Measurements from ENCODE around the gene EPHB1.

DNA sequence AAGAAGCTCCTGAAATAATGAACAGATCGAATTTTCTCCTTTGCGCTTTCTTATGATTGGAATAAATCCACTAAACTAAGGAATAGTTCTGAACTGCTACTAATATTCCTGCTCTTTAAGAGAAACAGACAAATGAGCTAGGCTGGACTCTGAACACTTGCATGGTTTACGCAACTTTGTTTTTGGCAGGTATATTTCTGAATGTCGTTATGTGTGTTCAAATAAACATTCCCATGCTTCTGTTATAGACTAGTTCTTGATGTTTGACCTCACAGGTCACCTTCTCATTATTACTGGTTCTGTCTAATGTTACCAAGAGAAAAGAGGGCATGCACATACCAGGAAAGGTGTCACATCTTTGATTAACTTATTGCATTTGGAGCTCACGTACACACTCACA is 418.2 kb downstream of the EPHB1 start:
- TF ChIP-seq RAD21 (IDR thresholded peaks at IDR 0.05; ENCODE audit: low read length) (no peak), RXRA (IDR thresholded peaks at IDR 0.05; ENCODE audit: borderline replicate concordance, low read depth) (no peak), POLR2AphosphoS5 (IDR thresholded peaks at IDR 0.05; ENCODE audit: low read depth, low read length) (no peak), YY1 (IDR thresholded peaks at IDR 0.05; ENCODE audit: low read depth) (no peak)
- TF ChIP-seq, protein P1, sequence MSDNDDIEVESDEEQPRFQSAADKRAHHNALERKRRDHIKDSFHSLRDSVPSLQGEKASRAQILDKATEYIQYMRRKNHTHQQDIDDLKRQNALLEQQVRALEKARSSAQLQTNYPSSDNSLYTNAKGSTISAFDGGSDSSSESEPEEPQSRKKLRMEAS (IDR thresholded peaks at IDR 0.05; ENCODE audit: low read depth) = no peak
- TF ChIP-seq, protein P2, sequence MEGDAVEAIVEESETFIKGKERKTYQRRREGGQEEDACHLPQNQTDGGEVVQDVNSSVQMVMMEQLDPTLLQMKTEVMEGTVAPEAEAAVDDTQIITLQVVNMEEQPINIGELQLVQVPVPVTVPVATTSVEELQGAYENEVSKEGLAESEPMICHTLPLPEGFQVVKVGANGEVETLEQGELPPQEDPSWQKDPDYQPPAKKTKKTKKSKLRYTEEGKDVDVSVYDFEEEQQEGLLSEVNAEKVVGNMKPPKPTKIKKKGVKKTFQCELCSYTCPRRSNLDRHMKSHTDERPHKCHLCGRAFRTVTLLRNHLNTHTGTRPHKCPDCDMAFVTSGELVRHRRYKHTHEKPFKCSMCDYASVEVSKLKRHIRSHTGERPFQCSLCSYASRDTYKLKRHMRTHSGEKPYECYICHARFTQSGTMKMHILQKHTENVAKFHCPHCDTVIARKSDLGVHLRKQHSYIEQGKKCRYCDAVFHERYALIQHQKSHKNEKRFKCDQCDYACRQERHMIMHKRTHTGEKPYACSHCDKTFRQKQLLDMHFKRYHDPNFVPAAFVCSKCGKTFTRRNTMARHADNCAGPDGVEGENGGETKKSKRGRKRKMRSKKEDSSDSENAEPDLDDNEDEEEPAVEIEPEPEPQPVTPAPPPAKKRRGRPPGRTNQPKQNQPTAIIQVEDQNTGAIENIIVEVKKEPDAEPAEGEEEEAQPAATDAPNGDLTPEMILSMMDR (IDR thresholded peaks at IDR 0.05) = no peak
- TF ChIP-seq, protein P3, sequence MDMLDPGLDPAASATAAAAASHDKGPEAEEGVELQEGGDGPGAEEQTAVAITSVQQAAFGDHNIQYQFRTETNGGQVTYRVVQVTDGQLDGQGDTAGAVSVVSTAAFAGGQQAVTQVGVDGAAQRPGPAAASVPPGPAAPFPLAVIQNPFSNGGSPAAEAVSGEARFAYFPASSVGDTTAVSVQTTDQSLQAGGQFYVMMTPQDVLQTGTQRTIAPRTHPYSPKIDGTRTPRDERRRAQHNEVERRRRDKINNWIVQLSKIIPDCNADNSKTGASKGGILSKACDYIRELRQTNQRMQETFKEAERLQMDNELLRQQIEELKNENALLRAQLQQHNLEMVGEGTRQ (IDR thresholded peaks at IDR 0.05; ENCODE audit: borderline replicate concordance, low read depth, low read length) = no peak
- TF ChIP-seq, protein P4, sequence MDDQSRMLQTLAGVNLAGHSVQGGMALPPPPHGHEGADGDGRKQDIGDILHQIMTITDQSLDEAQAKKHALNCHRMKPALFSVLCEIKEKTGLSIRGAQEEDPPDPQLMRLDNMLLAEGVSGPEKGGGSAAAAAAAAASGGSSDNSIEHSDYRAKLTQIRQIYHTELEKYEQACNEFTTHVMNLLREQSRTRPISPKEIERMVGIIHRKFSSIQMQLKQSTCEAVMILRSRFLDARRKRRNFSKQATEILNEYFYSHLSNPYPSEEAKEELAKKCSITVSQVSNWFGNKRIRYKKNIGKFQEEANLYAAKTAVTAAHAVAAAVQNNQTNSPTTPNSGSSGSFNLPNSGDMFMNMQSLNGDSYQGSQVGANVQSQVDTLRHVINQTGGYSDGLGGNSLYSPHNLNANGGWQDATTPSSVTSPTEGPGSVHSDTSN (IDR thresholded peaks at IDR 0.05) = no peak
